ENCODE measurements around the gene RPS6KA3. TPM values are rescaled to one million over a fixed set of nuclear protein-coding genes. Genes with fewer than 3 reads are reported as not detected.

The RPS6KA3 gene
- total RNA-seq, 4 donors from 2014 or later: 41.1 to 56.7 (median 50.7) TPM

GRCh38 chrX:20101934-20102581, 164.7 kb downstream of the RPS6KA3 start:
- TF ChIP-seq CTCF (IDR thresholded peaks at IDR 0.05) (no peak), POLR2A (IDR thresholded peaks at IDR 0.05) (no peak)

More at GRCh38 chrX:20101934-20102581, 164.7 kb downstream of the RPS6KA3 start:
- no peaks in the 10 kb centered on the region for H3K27me3 ChIP-seq
- no peak overlapping the region for H3K4me3 ChIP-seq
- no peaks in the 10 kb centered on the region for H3K9me3 ChIP-seq
- H3K36me3 ChIP-seq: no peaks in the 10 kb centered on the region
- no peak for DNase-seq
- no peaks in the 10 kb centered on the region for H3K4me1 ChIP-seq
- no peak overlapping the region for H3K27ac ChIP-seq

Small RNA genes lying within 50 kb of the gene (small RNA-seq; reads per million reads assigned to genes)
- 17.2 to 24.3 reads per million in 2 donors for gene RF00493
- 0 reads per million in 2 donors for gene RF00494

Other genes starting within 250 kb of the RPS6KA3 start
- 1 to 10 TPM; 1.3 to 5.3 (median 2.9) TPM for gene MAP7D2, start 150.0 kb downstream of the RPS6KA3 start, total RNA-seq
- 10 to 100 TPM; 20.8 to 30.5 (median 27.9) TPM for gene EIF1AX, start 125.1 kb downstream of the RPS6KA3 start, total RNA-seq

Data from Peyer's patch (tissue), 4 donors.